HG02852 (cell line): ENCODE data around the gene GPRASP3.
"Not testable (repeated sequence)": the region's sequence is repeated elsewhere in the genome, so short reads cannot be mapped to it uniquely, and the experiment has no call there.

Experiments used
- ATAC-seq: cut with Tn5 transposase; IDR thresholded peaks from one replicate; pipeline ENCODE4 v1.9.1; 2021; ENCODE audit warnings: mild to moderate bottlenecking, moderate library complexity; ENCODE audit not compliant: unreplicated experiment

GPRASP3 gene

GRCh38 chrX:102720237-102721168, at the start of gene GPRASP3:
GPRASP3 (plus strand) TSS chrX:102720743; CDS start chrX:102748996, 28,253 bp downstream.
- peak; percentile 97 for ATAC-seq

GRCh38 chrX:102672856-102673255, 47.7 kb upstream of the GPRASP3 start:
- no peak for ATAC-seq

GRCh38 chrX:102677479-102677878, 43.1 kb upstream of the GPRASP3 start:
- ATAC-seq: not testable (repeated sequence)

- ATAC-seq: no peak
These were observed 35.6 kb upstream of the GPRASP3 start for GRCh38 chrX:102684772-102685520.

- ATAC-seq: no peak
These were observed 25.8 kb upstream of the GPRASP3 start for GRCh38 chrX:102694749-102695148.

GRCh38 chrX:102696306-102696705, 24.2 kb upstream of the GPRASP3 start:
- no peak for ATAC-seq

GRCh38 chrX:102697494-102697893, 23.0 kb upstream of the GPRASP3 start:
- no peak for ATAC-seq

GRCh38 chrX:102708900-102709299, 11.6 kb upstream of the GPRASP3 start:
- no peak for ATAC-seq

GRCh38 chrX:102711872-102712215, 8.7 kb upstream of the GPRASP3 start:
- no peak for ATAC-seq

GRCh38 chrX:102712216-102712966, 8.2 kb upstream of the GPRASP3 start, which contains the start of gene GPRASP2:
GPRASP2 (plus strand) TSS chrX:102712448; CDS start chrX:102714870, 2,422 bp downstream.
- ATAC-seq: no peak

GRCh38 chrX:102712981-102713625, 7.4 kb upstream of the GPRASP3 start:
- no peak for ATAC-seq

- ATAC-seq: no peak
These were observed 5.5 kb upstream of the GPRASP3 start for GRCh38 chrX:102714994-102715393.

- ATAC-seq: no peak
These were observed 4.6 kb upstream of the GPRASP3 start for GRCh38 chrX:102715967-102716366.

GRCh38 chrX:102721169-102721506, 595 bp downstream of the GPRASP3 start:
- not testable (repeated sequence) for ATAC-seq

GRCh38 chrX:102723456-102723855, 2.9 kb downstream of the GPRASP3 start:
- ATAC-seq: no peak

GRCh38 chrX:102727761-102728160, 7.2 kb downstream of the GPRASP3 start:
- ATAC-seq: no peak

GRCh38 chrX:102728646-102729045, 8.1 kb downstream of the GPRASP3 start:
- no peak for ATAC-seq

GRCh38 chrX:102739657-102740056, 19.1 kb downstream of the GPRASP3 start:
- no peak for ATAC-seq

GRCh38 chrX:102744307-102744706, 23.8 kb downstream of the GPRASP3 start:
- ATAC-seq: no peak

GRCh38 chrX:102745513-102745856, 24.9 kb downstream of the GPRASP3 start:
- ATAC-seq: no peak
